CD4-positive, alpha-beta T cell treated with Interleukin-21 for 1 hour (primary cell): ENCODE data around the gene NADSYN1.
"Not testable (repeated sequence)": the region's sequence is repeated elsewhere in the genome, so short reads cannot be mapped to it uniquely, and the experiment has no call there.

ENCODE experiments used
- DNase-seq: peaks from one replicate; pipeline ENCODE4 v3.0.0-alpha.2; 2020

The NADSYN1 gene

DNA sequence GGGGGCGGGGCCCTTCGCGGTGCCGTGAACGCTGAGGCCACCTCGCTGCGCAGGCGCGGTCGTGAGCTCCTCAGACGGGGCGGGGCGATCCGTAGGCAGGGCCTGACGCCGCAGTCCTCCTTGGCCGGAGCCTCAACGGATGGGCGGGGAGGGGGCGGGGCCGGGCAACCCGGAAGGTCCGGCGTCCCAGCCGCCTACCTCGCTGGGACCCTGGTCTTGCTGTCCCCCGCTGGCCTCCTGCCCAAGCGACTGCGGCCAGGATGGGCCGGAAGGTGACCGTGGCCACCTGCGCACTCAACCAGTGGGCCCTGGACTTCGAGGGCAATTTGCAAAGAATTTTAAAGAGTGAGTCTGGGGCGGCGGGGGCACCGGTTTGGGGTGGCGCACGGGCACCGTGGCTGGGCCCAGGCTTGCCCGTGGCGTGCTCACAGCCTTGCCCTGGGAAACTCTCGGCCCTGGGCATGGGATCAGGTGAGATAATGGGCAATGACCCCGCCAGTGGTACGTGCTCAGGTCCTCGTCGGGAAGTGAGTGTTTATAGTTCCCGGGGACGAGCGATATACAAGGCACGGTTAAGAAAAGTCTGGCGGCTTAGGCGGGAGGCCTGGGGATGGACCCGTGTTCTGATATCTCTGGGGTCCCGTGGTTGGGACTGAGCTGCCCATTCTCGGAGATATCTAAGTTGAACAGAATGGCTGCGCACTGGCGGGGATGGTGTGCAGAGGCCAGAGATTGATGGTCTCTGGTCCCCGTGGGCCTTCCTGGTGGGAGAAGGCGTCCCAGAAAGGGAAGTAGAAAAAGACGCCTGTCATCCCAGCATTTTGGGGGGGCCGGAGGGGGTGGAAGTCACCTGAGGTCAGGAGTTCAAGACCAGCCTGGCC is at the start of gene NADSYN1:
Gene NADSYN1, plus strand, starts transcription at position 167 of the 881 bp plus-strand sequence. Its CDS starts 94 bp downstream, at position 261.
- peak; percentile 94 for DNase-seq

DNA sequence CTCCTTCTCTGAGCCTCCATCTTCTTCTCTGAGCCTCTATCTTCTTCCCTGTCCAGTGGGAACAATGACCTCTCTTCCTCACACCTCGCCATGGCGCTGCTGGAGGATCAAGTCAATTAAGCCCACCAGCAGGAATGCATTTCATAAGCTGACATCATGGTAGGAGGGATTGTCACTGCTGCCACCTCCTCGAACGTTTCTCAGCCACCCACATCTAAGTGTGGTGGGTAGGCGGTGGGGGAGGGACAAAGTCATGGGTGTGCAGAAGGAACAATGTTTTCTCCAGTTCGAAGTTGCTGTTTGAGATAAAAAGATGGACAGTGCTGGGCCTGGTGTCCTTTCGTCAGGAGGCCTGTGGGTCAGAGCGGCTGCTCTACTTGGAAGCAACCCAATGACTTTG is 48.8 kb upstream of the NADSYN1 start:
- DNase-seq, result no peak

DNA sequence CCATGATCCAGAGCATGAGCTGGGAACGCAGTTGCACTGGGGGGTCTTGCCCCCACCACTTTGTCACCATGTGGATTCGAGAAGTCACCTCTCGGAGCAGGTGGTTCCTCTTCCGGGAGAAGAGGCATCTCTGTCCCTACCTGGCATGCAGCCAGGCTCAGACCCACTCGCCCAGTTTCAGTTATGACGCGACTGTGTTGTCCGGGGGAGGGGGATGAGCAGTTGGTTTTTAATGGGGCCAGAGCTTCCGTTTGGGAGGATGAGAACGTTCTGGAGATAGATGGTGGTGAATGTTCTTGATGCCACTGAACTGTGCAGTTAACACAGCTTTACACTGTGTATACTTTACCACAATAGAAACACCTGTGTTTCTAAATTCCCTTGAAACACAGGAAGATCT is 46.3 kb upstream of the NADSYN1 start:
- no peak for DNase-seq

DNA sequence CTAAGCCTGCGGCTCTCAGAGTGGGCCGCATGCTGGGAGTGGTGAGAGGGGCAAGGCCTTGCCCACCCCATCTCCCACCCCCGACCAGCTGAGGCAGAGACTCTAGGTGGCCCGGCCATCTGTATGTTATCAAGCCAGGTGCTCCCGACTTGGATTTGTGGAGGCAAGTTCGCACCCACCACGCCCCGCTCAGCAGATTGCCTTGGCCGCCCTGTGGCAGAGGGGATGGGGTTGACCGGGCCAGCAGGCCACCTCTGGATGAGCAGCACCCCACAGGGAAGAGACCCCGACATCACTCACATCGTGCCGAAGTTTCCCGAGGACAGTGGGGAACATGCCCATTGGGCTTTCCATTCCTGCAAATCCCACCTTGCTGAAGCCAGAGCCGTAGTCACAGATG is 45.6 kb upstream of the NADSYN1 start:
- DNase-seq, result no peak

DNA sequence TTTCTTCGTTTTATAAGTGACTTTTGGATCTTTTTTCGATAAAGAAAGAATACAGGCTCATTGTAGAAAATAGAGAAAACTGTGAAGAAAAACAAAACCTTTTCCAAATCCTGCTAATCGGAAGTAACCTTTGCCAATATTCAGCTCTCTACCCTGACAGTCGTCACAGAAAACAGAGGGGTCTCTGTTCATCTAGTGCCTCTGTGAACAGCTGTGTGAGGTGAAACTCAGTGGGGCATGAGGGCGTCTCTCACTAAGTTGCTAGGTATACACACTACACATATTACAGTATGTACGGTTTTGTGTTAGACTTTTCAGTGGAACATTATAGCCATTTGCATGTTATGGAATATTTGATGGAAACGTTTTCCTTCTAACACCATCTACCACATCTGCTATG is 44.2 kb upstream of the NADSYN1 start:
- DNase-seq, result no peak

DNA sequence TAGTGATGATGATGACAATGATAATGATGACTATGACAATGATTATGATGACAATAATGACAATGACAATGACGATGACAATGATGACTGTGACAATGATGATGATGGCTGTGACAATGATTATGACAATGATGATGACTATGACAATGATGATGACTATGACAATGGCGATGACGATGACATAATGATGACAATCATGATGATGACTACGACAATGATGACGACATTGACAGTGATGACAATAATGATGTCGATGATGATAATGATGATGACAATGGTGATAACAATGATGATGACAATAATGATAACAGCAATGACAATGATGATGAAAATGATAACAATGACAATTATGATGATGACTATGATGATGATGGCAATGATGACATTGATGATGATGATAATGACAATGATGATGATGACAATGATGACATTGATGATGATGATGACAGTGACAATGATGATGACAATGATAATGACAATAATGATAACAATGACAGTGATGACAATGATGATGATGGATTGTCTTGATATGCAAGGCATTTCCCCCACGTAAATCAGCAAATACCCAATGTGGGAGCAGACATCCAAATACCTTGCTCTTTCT is 42.5 kb upstream of the NADSYN1 start:
- DNase-seq, result no peak

DNA sequence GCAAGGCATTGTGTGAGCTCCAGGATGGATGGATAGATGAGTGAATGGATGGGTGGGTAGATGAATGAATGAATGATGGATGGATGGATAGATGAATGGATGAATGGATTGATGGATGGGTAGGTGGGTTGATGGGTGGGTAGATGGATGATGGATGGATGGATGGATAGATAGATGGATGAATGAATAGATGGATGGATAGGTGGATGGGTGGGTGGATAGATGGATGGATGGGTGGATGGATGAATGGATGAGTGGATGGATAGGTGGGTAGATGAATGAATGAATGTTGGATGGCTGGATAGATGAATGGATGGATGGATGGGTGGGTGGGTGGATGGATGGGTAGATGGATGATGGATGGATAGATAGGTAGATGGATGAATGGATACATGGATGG is 38.4 kb upstream of the NADSYN1 start:
- DNase-seq, result no peak

DNA sequence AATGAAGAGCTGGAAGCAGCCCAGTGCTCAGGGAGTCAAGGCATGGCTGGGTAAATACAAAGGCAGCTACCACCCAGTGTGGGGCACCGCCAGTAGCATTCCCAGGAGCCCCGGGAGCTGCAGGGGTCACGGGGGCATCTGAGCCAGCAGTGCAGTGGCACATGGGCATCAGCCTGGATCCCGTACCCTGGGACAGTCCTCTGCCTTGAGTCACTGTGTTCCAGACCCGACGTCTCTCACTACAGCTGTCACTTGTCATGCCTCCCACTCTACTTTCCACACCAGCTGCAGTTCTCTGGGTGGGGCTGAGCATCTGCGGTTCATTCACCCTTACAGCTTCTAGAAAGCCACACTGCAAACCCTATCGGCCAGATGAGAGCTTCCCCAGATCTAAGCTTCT is 34.4 kb upstream of the NADSYN1 start:
- no peak for DNase-seq

DNA sequence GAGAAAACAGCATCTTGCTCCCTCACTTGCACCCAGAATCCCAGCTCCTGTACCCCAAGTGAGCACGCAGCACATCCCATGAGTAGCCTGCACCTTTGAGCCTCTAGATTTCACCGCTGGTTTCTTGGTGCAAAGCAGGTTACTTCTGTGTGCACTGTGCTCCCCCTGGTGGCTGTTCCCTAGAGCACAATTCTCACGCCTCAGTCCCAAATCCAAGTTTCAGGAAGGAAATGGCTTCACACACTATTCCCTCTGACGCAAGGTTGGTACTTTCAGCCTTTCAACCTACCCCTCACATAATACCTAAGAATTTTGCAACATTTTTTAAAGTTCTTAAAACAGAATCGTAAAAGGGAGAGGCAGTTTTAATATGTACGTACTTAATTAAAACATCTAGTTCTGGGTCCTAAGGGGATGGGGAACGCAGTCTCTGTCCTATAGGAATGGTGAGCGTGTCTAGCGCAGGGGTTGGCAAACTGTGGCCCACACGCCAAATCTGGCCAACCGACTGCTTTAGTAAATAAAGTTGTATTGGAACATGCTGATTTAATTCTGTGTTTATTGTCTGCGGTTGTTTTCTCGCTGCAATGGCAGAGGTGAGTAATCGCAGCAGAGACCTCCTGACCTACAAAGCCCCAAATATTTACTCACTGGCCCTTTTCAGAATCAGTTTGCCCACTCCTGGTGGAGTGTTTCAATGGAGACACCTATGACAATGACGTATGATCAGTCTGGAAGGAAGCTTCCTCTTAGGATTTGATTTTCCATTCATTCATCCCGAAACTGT is 32.4 kb upstream of the NADSYN1 start:
- no peak for DNase-seq

DNA sequence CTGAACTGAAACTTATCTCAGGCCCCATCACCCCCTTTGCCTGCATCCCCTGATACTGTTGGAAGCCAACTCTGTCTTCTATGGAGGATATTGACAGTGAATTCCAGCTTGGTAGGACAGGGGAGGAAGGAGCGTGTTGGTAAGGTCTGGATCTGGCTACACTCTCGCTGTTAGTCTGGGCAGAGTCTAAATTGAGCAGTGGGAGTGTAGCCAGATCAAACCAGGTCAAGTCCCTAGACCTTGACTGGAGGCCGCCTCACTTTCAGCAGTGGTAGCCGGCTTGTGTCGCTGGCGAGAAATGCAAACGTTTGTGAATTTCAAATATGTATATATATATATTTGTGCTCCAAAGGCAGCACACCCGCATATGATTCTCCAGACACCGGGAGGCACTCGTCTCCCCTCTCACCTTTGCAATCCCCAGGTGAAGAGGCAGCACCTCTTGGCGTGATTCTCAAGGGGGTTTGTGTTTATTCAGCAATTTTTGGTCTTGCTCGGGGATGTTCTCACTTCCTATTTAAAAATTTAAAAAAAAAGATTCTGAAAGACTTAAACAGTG is 31.5 kb upstream of the NADSYN1 start:
- DNase-seq, result no peak

DNA sequence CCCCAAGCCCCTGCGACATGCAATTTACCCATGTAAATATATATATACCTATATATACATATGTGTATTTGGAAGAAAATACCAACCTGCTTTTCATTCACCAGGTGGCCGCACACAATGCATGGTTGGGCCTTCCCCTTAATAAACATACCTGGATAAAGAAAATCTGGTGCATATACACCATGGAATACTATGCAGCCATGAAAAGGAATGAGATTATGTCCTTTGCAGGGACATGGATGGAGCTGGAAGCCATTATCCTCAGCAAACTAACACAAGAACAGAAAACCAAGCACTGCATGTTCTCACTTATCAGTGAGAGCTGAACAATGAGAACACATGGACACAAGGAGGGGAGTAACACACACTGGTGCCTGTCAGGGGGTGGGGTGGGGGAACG is 30.7 kb upstream of the NADSYN1 start:
- DNase-seq, result not testable (repeated sequence)

DNA sequence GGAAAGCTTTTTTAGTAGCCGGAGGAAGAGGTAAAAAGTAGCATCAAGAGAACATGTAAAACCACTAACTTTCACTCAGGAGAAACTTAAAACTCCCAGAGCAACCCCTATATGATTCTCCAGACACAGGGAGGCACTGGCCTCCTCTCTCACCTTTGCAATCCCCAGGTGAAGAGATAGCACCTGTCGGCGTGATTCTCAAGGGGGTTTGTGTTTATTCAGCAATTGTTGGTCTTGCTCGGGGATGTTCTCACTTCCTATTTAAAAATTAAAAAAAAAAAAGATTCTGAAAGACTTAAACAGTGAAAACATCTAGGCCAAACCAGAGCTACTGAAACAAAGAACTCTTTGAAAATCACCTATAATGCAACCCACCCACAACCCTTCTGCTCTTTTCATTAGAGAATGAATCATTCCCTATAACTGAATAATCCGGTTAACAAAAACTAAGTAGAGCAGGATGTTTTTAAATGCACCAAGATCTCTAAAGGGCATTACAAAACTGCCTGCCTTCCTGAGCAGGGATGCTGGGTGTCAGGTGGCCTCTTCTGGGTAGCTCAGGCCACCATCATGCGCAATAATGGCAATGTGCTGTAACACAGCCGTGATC is 29.7 kb upstream of the NADSYN1 start:
- DNase-seq, result no peak

DNA sequence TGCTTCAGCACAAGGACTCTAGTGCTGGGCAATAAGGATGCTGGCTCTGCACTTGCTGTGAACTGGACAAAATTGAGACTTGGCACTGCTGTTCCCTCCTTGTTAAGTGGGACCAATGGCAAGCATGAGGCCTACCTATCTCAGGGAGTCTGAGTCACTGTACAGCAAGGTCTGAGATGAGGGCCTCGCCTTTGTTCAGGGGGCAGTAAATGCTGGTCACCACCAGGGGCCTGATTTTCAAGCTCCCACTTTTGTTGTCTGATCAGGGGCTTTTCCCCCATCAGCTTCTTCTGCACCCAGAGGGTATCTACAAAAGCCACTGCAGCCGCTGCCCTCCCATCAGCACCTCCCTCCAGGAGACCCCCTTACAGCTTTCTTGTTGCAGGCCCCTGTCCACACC is 27.6 kb upstream of the NADSYN1 start:
- no peak for DNase-seq

DNA sequence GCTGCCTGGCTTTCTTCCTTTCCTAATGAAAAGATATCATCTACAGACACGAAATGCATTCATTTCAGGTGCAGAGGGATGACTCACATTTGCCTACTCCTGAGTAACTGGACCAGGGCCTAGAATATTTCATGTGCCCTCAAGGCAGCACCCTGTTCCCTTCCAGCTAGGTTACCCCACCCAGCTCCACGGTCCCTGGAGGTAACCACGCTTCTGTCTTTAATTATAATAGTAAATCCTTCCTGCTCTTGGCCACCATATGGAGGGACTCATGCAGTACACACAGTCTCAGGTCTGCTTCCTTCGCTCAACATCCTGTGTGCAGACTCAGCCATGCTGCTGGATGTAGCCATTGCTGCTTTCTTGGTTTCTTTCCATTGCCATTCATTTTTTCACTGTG is 27.1 kb upstream of the NADSYN1 start:
- DNase-seq, result no peak

DNA sequence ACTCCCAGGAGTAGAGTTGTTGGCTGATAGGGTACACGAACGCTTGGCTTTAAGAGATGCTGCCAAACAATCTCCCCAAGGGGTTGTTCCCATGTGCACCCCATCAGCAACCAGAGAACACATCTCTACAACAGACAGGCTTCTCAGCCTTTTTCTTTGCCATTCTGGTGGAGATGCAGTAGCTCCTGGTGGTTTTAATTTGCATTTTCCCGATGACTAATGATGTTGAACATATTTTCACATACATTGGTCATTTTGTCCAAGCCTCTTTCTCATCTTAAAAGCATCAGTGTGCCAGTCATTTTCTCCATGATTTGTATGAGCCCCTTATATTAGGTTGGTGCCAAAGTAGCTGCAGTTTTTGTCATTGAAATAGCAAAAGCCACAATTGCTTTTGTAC is 26.6 kb upstream of the NADSYN1 start:
- no peak for DNase-seq

DNA sequence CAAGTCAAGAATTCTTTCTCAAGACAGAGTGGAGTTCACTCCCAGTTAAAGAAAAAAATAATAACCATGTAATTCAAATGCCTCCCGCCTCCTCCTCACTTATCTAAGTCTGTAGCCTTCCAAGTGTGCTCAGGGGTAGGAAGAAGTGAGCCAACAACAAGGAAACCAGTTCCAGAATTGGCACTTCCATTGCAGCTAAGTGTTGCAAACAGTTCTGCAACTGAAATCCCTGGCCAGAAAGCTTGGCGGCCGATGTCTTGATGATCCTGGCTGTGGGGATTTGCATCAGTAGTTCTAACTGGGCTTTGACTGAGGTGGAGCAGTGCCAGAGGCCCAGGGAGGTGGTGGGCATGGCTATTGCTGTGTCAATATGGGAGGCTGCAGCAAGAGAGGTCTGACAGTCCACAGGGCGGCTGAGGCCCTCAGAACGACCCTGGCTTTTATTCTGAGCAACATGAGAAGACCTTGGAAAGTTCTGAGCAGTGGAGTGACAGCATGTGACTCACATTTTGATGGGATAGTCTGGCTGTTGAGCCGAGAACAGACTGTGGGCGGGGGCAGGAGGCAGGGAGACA is 24.1 kb upstream of the NADSYN1 start:
- no peak for DNase-seq

DNA sequence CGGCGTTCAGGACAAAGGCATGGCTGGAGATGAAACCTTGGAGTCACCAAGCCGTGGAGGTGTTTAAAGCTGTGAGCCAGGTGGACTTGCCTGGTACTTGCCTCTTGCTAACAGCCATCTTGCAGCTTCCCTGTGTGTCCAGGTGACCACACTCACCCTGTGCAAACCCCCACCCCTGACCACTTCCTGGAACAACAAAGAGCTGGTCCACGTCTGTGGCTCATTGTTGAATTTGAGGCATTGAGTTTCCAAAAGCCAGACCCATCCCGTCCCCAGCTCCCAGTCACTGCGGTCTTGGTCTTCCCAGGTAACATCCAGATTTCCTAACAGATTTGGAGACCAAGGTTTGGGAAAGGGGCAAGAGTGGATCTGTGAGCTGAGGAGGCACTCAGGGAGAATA is 23.3 kb upstream of the NADSYN1 start:
- no peak for DNase-seq

DNA sequence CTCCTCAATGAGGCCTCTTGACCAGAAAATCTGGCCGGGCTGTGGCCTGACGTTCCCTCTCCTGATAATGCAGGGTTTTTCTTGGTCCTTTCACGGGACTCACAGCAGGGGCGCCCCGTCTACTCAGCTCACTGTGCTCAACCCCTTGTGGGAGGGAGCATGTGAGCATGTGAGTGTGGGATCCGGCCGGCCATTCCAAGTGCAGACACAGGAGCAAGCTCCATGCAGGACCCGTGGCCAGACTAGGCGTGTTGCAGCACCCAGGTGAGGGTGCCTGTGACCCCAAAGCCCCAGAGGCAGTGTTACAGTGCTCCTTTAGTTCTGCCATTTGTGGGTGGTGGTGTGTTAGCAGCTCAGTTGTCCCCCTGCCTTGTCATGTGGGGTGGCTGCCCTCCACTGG is 22.8 kb upstream of the NADSYN1 start:
- DNase-seq, result no peak

DNA sequence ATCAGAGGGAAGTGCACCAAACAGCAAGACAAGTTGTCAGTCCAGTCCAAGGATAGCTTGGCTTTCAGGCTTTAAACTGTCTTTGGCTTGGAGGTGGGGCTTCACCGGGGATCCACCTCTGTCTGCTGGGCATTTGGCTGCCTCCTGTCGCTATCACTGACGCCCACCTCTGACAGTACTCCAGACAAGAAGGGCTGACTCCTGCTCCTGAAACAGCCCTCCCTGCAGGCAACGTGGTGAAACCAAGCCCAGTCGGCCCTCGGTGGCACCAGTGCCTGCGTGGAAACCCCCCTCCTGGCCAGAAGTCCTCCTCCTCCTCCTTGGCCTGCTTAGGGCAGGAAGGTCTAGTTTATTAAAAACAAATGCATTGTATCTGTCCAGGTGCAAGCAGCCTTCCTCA is 21.7 kb upstream of the NADSYN1 start:
- no peak for DNase-seq

DNA sequence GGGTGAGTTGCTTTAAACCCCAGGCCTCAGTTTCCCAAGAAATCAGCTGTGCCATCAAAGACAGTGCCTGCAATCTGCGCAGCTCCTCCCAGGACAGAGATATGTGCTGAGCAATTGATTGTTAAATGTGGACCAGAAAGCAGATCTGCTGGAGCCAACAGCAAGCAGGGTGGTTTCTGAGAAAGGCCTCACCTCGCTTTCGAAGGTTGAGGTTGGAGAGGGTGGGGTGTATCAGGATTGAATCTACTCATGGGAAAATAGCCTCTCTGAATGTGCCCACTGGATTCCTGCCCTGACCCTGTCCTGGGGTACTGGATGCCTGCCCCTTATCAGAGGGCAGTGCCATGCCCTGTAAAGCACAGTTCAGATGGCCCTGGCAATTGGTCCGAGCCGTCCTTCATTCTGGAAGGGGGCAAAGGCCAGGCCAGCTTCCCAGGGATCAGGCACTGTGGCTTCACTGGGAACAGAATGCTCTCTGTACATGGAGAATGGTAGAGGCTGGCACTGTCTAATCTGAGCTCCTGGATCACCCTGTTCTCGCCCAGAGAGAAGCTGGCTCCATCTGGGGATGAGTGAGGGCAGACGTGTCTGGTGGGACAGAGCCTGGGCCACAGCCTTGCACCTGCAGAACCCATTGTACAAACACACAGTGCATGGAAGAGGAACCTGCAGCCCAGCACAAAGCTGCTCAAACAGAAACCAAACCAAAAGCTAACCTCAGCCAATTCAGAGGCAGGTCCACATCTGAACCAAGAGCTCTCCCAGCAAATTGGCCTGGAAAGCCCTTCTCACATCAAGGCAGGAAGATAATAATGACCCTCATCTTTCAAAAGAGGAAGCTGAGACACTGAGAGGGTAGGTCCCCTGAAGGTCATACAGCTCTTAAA is 20.0 kb upstream of the NADSYN1 start:
- no peak for DNase-seq

DNA sequence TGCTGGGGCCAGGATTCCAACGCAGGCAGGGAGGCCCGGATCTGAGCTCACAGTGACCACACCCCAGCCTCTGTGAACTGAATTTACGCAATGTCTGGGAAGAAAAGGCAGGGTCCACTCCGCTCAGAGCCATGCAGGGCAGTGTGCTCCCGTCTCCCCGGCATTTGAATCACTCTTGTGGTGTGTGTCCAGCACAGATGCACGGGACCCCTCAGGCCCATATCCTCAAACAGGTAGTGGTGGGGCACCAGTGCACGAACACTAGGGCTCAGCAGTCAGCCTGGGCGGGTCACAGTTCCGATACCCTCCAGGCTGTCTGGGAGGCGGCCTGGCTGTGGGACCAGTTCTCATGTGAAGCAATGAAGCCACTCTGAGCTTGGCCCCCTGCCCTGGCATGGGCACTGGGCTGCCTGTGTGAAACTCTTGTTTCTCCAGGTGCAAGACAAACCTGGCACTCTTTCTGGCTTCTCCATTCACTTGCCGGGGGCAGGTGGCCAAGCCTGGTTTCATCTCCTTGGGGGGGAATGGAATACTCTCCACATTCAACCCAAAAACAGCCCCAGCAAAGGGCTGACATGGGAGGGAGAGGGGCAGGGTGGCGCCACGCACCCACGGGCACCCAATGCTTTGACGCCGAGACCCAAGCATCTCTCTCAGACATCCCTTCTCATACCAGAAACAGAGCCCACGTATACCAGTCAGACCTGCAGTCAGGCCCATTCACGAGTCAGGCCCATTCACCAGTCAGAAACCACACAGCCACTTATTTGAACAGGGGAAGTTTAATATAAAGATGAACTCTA is 19.2 kb upstream of the NADSYN1 start:
- DNase-seq, result no peak
